ENCODE results near the gene CACNA1A. TPM values are rescaled to one million over a fixed set of nuclear protein-coding genes. Genes with fewer than 3 reads are reported as not detected.
"Not testable (repeated sequence)": the region's sequence is repeated elsewhere in the genome, so short reads cannot be mapped to it uniquely, and the experiment has no call there.

CACNA1A gene
- total RNA-seq, 1 donor: 0.54 TPM

GRCh38 chr19:13429563-13429962 lies 76.7 kb downstream of the CACNA1A start:
- DNase-seq (ENCODE audit: low read depth in 2 of 3, low spot score in 2 of 3): peak in 2 of 3 donors; percentile 5 to 12

- DNase-seq (ENCODE audit: low read depth in 2 of 3, low spot score in 2 of 3): peak in 2 of 3 donors; percentile 18 to 22
Observed at GRCh38 chr19:13428352-13428751, 77.9 kb downstream of the CACNA1A start.

- no peak for DNase-seq (ENCODE audit: low read depth in 2 of 3, low spot score in 2 of 3)
Observed at GRCh38 chr19:13427273-13428051, 78.8 kb downstream of the CACNA1A start.

- DNase-seq (ENCODE audit: low read depth in 2 of 3, low spot score in 2 of 3): not testable (repeated sequence)
Observed at GRCh38 chr19:13425875-13426274, 80.4 kb downstream of the CACNA1A start.

- DNase-seq (ENCODE audit: low read depth in 2 of 3, low spot score in 2 of 3): no peak
Observed at GRCh38 chr19:13425151-13425550, 81.1 kb downstream of the CACNA1A start.

- DNase-seq (ENCODE audit: low read depth in 2 of 3, low spot score in 2 of 3): no peak
Observed at GRCh38 chr19:13420780-13421179, 85.5 kb downstream of the CACNA1A start.

- DNase-seq (ENCODE audit: low read depth in 2 of 3, low spot score in 2 of 3): no peak
Observed at GRCh38 chr19:13417054-13417453, 89.2 kb downstream of the CACNA1A start.

GRCh38 chr19:13411899-13412298 lies 94.4 kb downstream of the CACNA1A start:
- no peak for DNase-seq (ENCODE audit: low read depth in 2 of 3, low spot score in 2 of 3)

GRCh38 chr19:13410946-13411345 lies 95.3 kb downstream of the CACNA1A start:
- DNase-seq (ENCODE audit: low read depth in 2 of 3, low spot score in 2 of 3): no peak

GRCh38 chr19:13408889-13409518 lies 97.3 kb downstream of the CACNA1A start:
- no peak for DNase-seq (ENCODE audit: low read depth in 2 of 3, low spot score in 2 of 3)

- no peak for DNase-seq (ENCODE audit: low read depth in 2 of 3, low spot score in 2 of 3)
Observed at GRCh38 chr19:13404236-13404635, 102.0 kb downstream of the CACNA1A start.

GRCh38 chr19:13401388-13401787 lies 104.9 kb downstream of the CACNA1A start:
- DNase-seq (ENCODE audit: low read depth in 2 of 3, low spot score in 2 of 3): no peak

GRCh38 chr19:13400296-13400695 lies 106.0 kb downstream of the CACNA1A start:
- no peak for DNase-seq (ENCODE audit: low read depth in 2 of 3, low spot score in 2 of 3)

- DNase-seq (ENCODE audit: low read depth in 2 of 3, low spot score in 2 of 3): no peak
Observed at GRCh38 chr19:13399746-13400145, 106.5 kb downstream of the CACNA1A start.

- DNase-seq (ENCODE audit: low read depth in 2 of 3, low spot score in 2 of 3): no peak
Observed at GRCh38 chr19:13398780-13399726, 107.2 kb downstream of the CACNA1A start.

GRCh38 chr19:13398182-13398581 lies 108.1 kb downstream of the CACNA1A start:
- DNase-seq (ENCODE audit: low read depth in 2 of 3, low spot score in 2 of 3): no peak

- peak in 2 of 3 donors; percentile 9 to 16 for DNase-seq (ENCODE audit: low read depth in 2 of 3, low spot score in 2 of 3)
Observed at GRCh38 chr19:13396250-13397080, 109.8 kb downstream of the CACNA1A start.

- DNase-seq (ENCODE audit: low read depth in 2 of 3, low spot score in 2 of 3): no peak
Observed at GRCh38 chr19:13382633-13382938, 123.7 kb downstream of the CACNA1A start.

- no peak for DNase-seq (ENCODE audit: low read depth in 2 of 3, low spot score in 2 of 3)
Observed at GRCh38 chr19:13381827-13382632, 124.2 kb downstream of the CACNA1A start.

GRCh38 chr19:13376537-13376936 lies 129.7 kb downstream of the CACNA1A start:
- no peak for DNase-seq (ENCODE audit: low read depth in 2 of 3, low spot score in 2 of 3)

Data from hematopoietic multipotent progenitor cell (in vitro differentiated cells).